ENCODE results near the gene CFDP1.

DNA sequence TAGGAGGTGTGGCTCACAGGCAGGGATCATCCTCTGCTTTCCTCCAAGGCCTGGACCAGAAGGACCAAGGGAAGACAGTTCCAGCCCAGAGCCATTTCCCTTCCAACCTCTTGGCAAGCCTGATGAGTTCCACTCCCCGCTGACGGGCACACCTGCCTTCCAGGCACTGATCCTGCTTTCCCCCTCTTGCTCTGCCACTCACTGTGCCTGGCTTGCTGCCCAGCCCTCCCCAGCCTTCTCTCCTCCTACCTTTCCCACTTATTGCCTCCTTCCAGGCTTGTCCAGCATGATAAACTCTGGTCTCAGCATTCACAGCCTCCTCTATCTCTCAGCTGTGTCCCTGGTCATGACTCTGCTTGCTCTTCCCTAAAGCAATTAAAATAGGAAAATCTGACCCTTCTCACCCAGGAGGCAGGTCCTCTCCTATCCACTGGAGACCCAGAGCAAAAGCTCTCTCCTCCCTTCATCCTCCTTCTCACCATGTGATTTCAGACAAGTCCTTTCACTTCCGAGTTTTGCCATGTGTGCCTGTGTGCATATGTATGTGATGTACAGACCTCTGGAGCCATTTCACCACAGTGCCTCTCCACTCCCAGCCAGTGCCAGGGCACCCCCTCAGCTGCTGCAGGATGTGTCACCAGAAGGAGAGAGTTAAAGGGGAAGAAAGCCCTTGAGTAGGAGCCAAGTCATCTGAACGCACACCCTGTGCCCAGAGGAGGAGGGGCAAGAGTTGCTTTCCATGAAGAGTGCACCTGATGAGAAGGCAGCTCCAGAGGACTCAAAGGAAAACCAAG lies 44.6 kb upstream of the CFDP1 start:
- TF ChIP-seq, protein P1, sequence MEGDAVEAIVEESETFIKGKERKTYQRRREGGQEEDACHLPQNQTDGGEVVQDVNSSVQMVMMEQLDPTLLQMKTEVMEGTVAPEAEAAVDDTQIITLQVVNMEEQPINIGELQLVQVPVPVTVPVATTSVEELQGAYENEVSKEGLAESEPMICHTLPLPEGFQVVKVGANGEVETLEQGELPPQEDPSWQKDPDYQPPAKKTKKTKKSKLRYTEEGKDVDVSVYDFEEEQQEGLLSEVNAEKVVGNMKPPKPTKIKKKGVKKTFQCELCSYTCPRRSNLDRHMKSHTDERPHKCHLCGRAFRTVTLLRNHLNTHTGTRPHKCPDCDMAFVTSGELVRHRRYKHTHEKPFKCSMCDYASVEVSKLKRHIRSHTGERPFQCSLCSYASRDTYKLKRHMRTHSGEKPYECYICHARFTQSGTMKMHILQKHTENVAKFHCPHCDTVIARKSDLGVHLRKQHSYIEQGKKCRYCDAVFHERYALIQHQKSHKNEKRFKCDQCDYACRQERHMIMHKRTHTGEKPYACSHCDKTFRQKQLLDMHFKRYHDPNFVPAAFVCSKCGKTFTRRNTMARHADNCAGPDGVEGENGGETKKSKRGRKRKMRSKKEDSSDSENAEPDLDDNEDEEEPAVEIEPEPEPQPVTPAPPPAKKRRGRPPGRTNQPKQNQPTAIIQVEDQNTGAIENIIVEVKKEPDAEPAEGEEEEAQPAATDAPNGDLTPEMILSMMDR (IDR thresholded peaks at IDR 0.05) = no peak
- TF ChIP-seq POLR2A (IDR thresholded peaks at IDR 0.05) (no peak), POLR2AphosphoS5 (IDR thresholded peaks at IDR 0.05) (no peak)
